ENCODE results near the gene ATP5MK. TPM values are rescaled to one million over a fixed set of nuclear protein-coding genes. Genes with fewer than 3 reads are reported as not detected.

The ATP5MK gene
- total RNA-seq, 4 donors from 2014 or later, result 127 to 604 (median 265) TPM

DNA sequence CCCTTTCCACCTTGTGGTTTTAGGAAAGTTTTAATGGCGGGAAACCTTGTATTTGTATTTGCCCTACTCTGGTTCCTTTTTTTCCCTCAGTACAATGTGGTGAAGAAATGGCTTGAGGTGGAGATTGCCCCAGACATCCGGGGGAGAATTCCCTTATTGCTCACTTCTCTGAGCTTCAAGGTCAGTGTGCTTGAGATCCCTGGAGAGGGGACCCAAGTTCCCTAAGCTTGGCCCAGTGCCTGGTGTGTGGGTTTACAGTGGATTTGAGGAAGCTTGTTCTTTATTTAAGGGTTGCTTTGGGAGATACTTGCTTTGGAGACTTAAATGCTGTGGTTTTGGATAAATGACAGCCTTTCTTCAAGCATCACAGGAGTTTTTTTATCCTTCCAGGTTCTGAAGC, 37.6 kb upstream of the ATP5MK start:
- Histone ChIP-seq H3K27me3 (no peaks in the 10 kb centered on the region), H3K4me3 (replicated peaks in 1 of 3) (no peak overlapping the region), H3K27ac (no peak overlapping the region), H3K9me3 (no peaks in the 10 kb centered on the region), H3K4me1 (peaks cover 6 to 15% of the 10 kb centered on the region in 2 donors), H3K36me3 (peaks cover 10 to 12% of the 10 kb centered on the region in 2 donors)
- 54 to 63% methylated on average over 2 of the region's 2 CpGs for WGBS, 2 donors
- intact Hi-C loops (cut with DNase I), result no loop called here
- DNase-seq, result peak; percentile 62 to 77
- no peak for TF ChIP-seq CTCF (IDR thresholded peaks at IDR 0.05)
- TF ChIP-seq POLR2A (IDR thresholded peaks at IDR 0.05), result no peak

GRCh38 chr10:103431902-103432301, 35.6 kb upstream of the ATP5MK start:
- Histone ChIP-seq H3K36me3 (peaks cover 7 to 8% of the 10 kb centered on the region in 2 donors), H3K27me3 (no peaks in the 10 kb centered on the region), H3K4me3 (replicated peaks in 1 of 3) (no peak overlapping the region), H3K4me1 (peaks cover 6 to 14% of the 10 kb centered on the region in 2 donors), H3K9me3 (no peaks in the 10 kb centered on the region), H3K27ac (no peak overlapping the region)
- intact Hi-C loops (cut with DNase I), result no loop called here
- TF ChIP-seq CTCF (IDR thresholded peaks at IDR 0.05) (no peak), POLR2A (IDR thresholded peaks at IDR 0.05) (no peak)
- no peak for DNase-seq
- WGBS, 2 donors, result 70 to 79% methylated on average over 8 of the region's 8 CpGs

DNA sequence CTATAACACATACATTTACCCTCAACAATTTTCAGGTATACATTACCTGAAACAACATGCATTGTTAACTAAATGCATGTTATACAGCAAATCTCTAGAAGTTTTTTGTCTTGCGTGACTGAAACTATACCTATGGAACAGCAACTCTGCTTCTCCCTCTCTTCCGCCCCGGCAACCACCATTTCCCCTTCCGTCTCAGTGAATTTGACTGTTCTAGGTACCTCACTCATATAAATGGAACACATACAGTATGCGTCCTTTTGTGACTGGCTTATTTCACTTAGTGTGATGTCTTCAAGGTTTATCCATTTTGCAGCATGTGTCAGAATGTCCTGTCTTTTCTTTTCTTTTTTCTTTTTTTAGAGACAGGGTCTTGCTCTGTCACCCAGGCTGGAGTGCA, 33.4 kb upstream of the ATP5MK start:
- H3K36me3 ChIP-seq, result peaks cover 17 to 25% of the 10 kb centered on the region in 2 donors
- H3K4me3 ChIP-seq (replicated peaks in 1 of 3), result no peak overlapping the region

GRCh38 chr10:103428989-103429643, 32.8 kb upstream of the ATP5MK start:
- no peak overlapping the region for H3K27ac ChIP-seq
- intact Hi-C loops (cut with DNase I), result no loop called here

More for the DNA sequence above, 33.4 kb upstream of the ATP5MK start:
- intact Hi-C loops (cut with DNase I), result no loop called here
- Histone ChIP-seq H3K4me1 (peaks cover 0 to 7% of the 10 kb centered on the region in 2 donors), H3K27ac (no peak overlapping the region), H3K27me3 (no peaks in the 10 kb centered on the region), H3K9me3 (no peaks in the 10 kb centered on the region)
- TF ChIP-seq POLR2A (IDR thresholded peaks at IDR 0.05) (no peak), CTCF (IDR thresholded peaks at IDR 0.05) (no peak)
- DNase-seq, result no peak
- WGBS, 2 donors, result 95 to 98% methylated on average over 5 of the region's 5 CpGs

More at GRCh38 chr10:103428989-103429643, 32.8 kb upstream of the ATP5MK start:
- TF ChIP-seq CTCF (IDR thresholded peaks at IDR 0.05), result no peak
- TF ChIP-seq POLR2A (IDR thresholded peaks at IDR 0.05), result no peak
- Histone ChIP-seq H3K4me1 (peaks cover 0 to 5% of the 10 kb centered on the region in 2 donors), H3K36me3 (peaks cover 22 to 25% of the 10 kb centered on the region in 2 donors), H3K9me3 (no peaks in the 10 kb centered on the region), H3K4me3 (replicated peaks in 1 of 3) (no peak overlapping the region), H3K27me3 (no peaks in the 10 kb centered on the region)
- 63 to 67% methylated on average over 5 of the region's 5 CpGs for WGBS, 2 donors
- DNase-seq, result no peak

All from thyroid gland (tissue), 4 donors.